PC-3 (cell line): ENCODE measurements around the gene HSD3B2. TPM values are rescaled to one million over a fixed set of nuclear protein-coding genes. Genes with fewer than 3 reads are reported as not detected.

Experiments used
- ATAC-seq: fragments of 200-7000 bp; cut with Tn5 transposase; 2 replicates; pipeline ENCODE4 v1.9.1; 2020; ENCODE audit warnings: mild to moderate bottlenecking, moderate library complexity
- BruUV-seq: library from RNA; stranded (reverse); fragments of 400-500 nt; replicated peaks from 2 replicates; lab custom pipeline; 2021; lab: Mats Ljungman, UMichigan
- CTCF ChIA-PET: fragments of 300-600 bp; sonication (Branson Sonifier 250); formaldehyde crosslinking; loops from one replicate; lab custom pipeline; 2022; ENCODE audit warnings: antibody characterized with exemption; lab: Charles Lee
- POLR2A ChIA-PET: fragments of 300-600 bp; sonication (Branson Sonifier 250); formaldehyde crosslinking; loops from one replicate; lab custom pipeline; 2022; ENCODE audit warnings: antibody characterized with exemption; ENCODE audit not compliant: unreplicated experiment; lab: Charles Lee
- DNase-seq: peaks from one replicate; pipeline ENCODE4 v3.0.0-alpha.2; 2015
- H2AFZ ChIP-seq: fragments of 300-600 bp; sonication (generic); 2 replicates; pipeline ENCODE4 v1.6.0; 2016; ENCODE audit warnings: antibody characterized with exemption, low read length
- H3F3A ChIP-seq: fragments of 300-600 bp; sonication (generic); one replicate; pipeline ENCODE4 v1.6.0; 2017; ENCODE audit warnings: antibody characterized with exemption, low read length, control low read depth, mild to moderate bottlenecking; ENCODE audit not compliant: unreplicated experiment
- H3K27ac ChIP-seq: fragments of 300-600 bp; sonication (generic); 2 replicates; pipeline ENCODE4 v1.5.1; 2016; ENCODE audit warnings: mild to moderate bottlenecking, low read length
- H3K27me3 ChIP-seq: fragments of 300-600 bp; sonication (generic); 2 replicates; pipeline ENCODE4 v1.6.1; 2016; ENCODE audit warnings: low read length, mixed read lengths
- H3K36me3 ChIP-seq: fragments of 300-600 bp; sonication (generic); 2 replicates; pipeline ENCODE4 v1.6.1; 2016; ENCODE audit warnings: low read depth, mixed run types, low read length, mixed read lengths
- H3K4me1 ChIP-seq: fragments of 300-600 bp; sonication (generic); 2 replicates; pipeline ENCODE4 v1.5.1; 2016; ENCODE audit warnings: low read length; ENCODE audit not compliant: insufficient read depth
- H3K4me2 ChIP-seq: fragments of 300-600 bp; sonication (generic); 2 replicates; pipeline ENCODE4 v1.6.0; 2016; ENCODE audit warnings: low read length
- H3K4me3 ChIP-seq: fragments of 300-600 bp; sonication (generic); 2 replicates; pipeline ENCODE4 v1.5.1; 2016; ENCODE audit warnings: mild to moderate bottlenecking, low read length, mixed read lengths
- H3K79me2 ChIP-seq: fragments of 300-600 bp; sonication (generic); 2 replicates; pipeline ENCODE4 v1.6.1; 2017; ENCODE audit warnings: low read length, mixed read lengths
- H3K9ac ChIP-seq: fragments of 300-600 bp; sonication (generic); 2 replicates; pipeline ENCODE4 v1.6.0; 2016; ENCODE audit warnings: mild to moderate bottlenecking, low read length
- H3K9me2 ChIP-seq: fragments of 300-600 bp; sonication (generic); replicated peaks from 2 replicates; pipeline ENCODE4 v1.6.1; 2016; ENCODE audit warnings: mixed run types, low read length, mixed read lengths
- H3K9me3 ChIP-seq: fragments of 300-600 bp; sonication (generic); 2 replicates; pipeline ENCODE4 v1.6.1; 2016; ENCODE audit warnings: low read length, mixed read lengths
- H4K20me1 ChIP-seq: fragments of 300-600 bp; sonication (generic); 2 replicates; pipeline ENCODE4 v1.6.1; 2016; ENCODE audit warnings: low read length, mixed read lengths
- CTCF ChIP-seq: fragments of 300-600 bp; sonication (generic); conservative IDR thresholded peaks from 2 replicates; pipeline ENCODE4 v1.5.1; 2017; ENCODE audit warnings: antibody characterized with exemption, low read depth, mild to moderate bottlenecking, low read length
- EZH2 ChIP-seq: fragments of 300-600 bp; sonication (generic); IDR thresholded peaks from one replicate; pipeline ENCODE4 v1.6.1; 2017; ENCODE audit warnings: antibody characterized with exemption, mild to moderate bottlenecking, low read length; ENCODE audit not compliant: unreplicated experiment
- EZH2phosphoT487 ChIP-seq: fragments of 300-600 bp; sonication (generic); IDR thresholded peaks from 2 replicates; pipeline ENCODE4 v1.6.1; 2018; ENCODE audit warnings: mild to moderate bottlenecking, antibody characterized with exemption, low read length, borderline replicate concordance
- intact Hi-C: fragments of 100-400 bp; cut with micrococcal nuclease; formaldehyde crosslinking; loops from 2 replicates; pipeline ENCODE4 v1.9.0; 2023
- total RNA-seq: library from RNA; depleted of rRNA; stranded (reverse); fragments of >200 nt; gene quantifications from 2 replicates; pipeline ENCODE4 v1.2.3, GENCODE V29; 2014

HSD3B2 gene
- total RNA-seq, 1 experiment from 2014 or later, result not detected

GRCh38 chr1:119422631-119423030 lies 7.7 kb downstream of the HSD3B2 start:
- no peaks in the 10 kb centered on the region for H3K4me1 ChIP-seq
- no peak for DNase-seq
- H3K4me3 ChIP-seq, result no peak overlapping the region
- no peak overlapping the region for H3K9ac ChIP-seq
- no peaks in the 10 kb centered on the region for H3K9me2 ChIP-seq
- no peak for TF ChIP-seq EZH2
- TF ChIP-seq CTCF, result no peak
- no peak for TF ChIP-seq EZH2phosphoT487
- H3K36me3 ChIP-seq, result no peaks in the 10 kb centered on the region
- intact Hi-C loops, result no loop called here
- H4K20me1 ChIP-seq, result no peaks in the 10 kb centered on the region
- H3K9me3 ChIP-seq, result no peaks in the 10 kb centered on the region
- H2AFZ ChIP-seq, result no peak overlapping the region
- no TSS peak for BruUV-seq
- H3F3A ChIP-seq, result no peaks in the 10 kb centered on the region
- H3K4me2 ChIP-seq, result no peak overlapping the region
- no peak for ATAC-seq
- no peak overlapping the region for H3K27ac ChIP-seq
- peaks cover 28% of the 10 kb centered on the region for H3K27me3 ChIP-seq
- ChIA-PET POLR2A (no interaction called here), CTCF (no interaction called here)
- H3K79me2 ChIP-seq, result no peaks in the 10 kb centered on the region

- Histone ChIP-seq H3K27ac (no peak overlapping the region), H2AFZ (no peak overlapping the region), H3K9ac (no peak overlapping the region), H3K79me2 (no peaks in the 10 kb centered on the region), H3K36me3 (no peaks in the 10 kb centered on the region), H3K27me3 (peaks cover 69% of the 10 kb centered on the region), H3F3A (no peaks in the 10 kb centered on the region), H3K9me2 (no peaks in the 10 kb centered on the region), H3K4me2 (no peak overlapping the region), H4K20me1 (no peaks in the 10 kb centered on the region), H3K4me3 (no peak overlapping the region), H3K4me1 (no peaks in the 10 kb centered on the region), H3K9me3 (no peaks in the 10 kb centered on the region)
- no TSS peak for BruUV-seq
- TF ChIP-seq EZH2 (no peak), EZH2phosphoT487 (no peak), CTCF (no peak)
- ChIA-PET CTCF (no interaction called here), POLR2A (no interaction called here)
- DNase-seq, result no peak
- no peak for ATAC-seq
- intact Hi-C loops, result no loop called here
Observed at GRCh38 chr1:119428991-119429390, 14.0 kb downstream of the HSD3B2 start.

GRCh38 chr1:119429687-119430086 lies 14.7 kb downstream of the HSD3B2 start:
- no peaks in the 10 kb centered on the region for H4K20me1 ChIP-seq
- no TSS peak for BruUV-seq
- no peak overlapping the region for H3K4me3 ChIP-seq
- ATAC-seq, result no peak
- H3K27ac ChIP-seq, result no peak overlapping the region
- no peaks in the 10 kb centered on the region for H3K9me2 ChIP-seq
- ChIA-PET POLR2A (no interaction called here), CTCF (no interaction called here)
- 0 out of 2 replicates have a peak, but pooled peaks cover 2% of the 10 kb centered on the region for H3K4me1 ChIP-seq
- no peaks in the 10 kb centered on the region for H3K79me2 ChIP-seq
- no peak overlapping the region for H3K9ac ChIP-seq
- H3K36me3 ChIP-seq, result no peaks in the 10 kb centered on the region
- peaks cover 69% of the 10 kb centered on the region for H3K27me3 ChIP-seq
- H3K9me3 ChIP-seq, result no peaks in the 10 kb centered on the region
- intact Hi-C loops, result no loop called here
- no peak for TF ChIP-seq CTCF
- no peak for TF ChIP-seq EZH2
- TF ChIP-seq EZH2phosphoT487, result no peak
- no peak overlapping the region for H2AFZ ChIP-seq
- no peak for DNase-seq
- no peak overlapping the region for H3K4me2 ChIP-seq
- no peaks in the 10 kb centered on the region for H3F3A ChIP-seq
